Activated naive CD8-positive, alpha-beta T cell treated with anti-CD3 and anti-CD28 coated beads, Interleukin-2, amount 10 ng/mL, durations not matched to agents 7 days and 5 days (primary cell): ENCODE results near the gene OTC. TPM values are rescaled to one million over a fixed set of nuclear protein-coding genes. Genes with fewer than 3 reads are reported as not detected.

Experiments
- ATAC-seq: fragments of 150-1000 bp; cut with Tn5 transposase; one replicate; pipeline ENCODE4 v1.10.0; 2021; ENCODE audit warnings: low read depth, moderate library complexity
- POLR2A ChIA-PET: fragments of 350-600 bp; sonication (Branson Sonifier 250); formaldehyde crosslinking; loops from one replicate; lab custom pipeline; 2021; ENCODE audit warnings: antibody characterized with exemption; lab: Charles Lee
- DNase-seq: peaks from one replicate; pipeline ENCODE4 v3.0.0; 2021
- H3K27ac Mint-ChIP-seq: one replicate; pipeline ENCODE4 v1.8.0; 2022; ENCODE audit warnings: mild to moderate bottlenecking, mixed read lengths
- H3K27me3 Mint-ChIP-seq: one replicate; pipeline ENCODE4 v1.8.0; 2022; ENCODE audit warnings: mild to moderate bottlenecking, moderate library complexity, mixed read lengths
- H3K36me3 Mint-ChIP-seq: one replicate; pipeline ENCODE4 v1.8.0; 2021; ENCODE audit warnings: mild to moderate bottlenecking, mixed read lengths
- H3K4me1 Mint-ChIP-seq: one replicate; pipeline ENCODE4 v1.8.0; 2021; ENCODE audit warnings: mixed read lengths
- H3K4me3 Mint-ChIP-seq: one replicate; pipeline ENCODE4 v1.8.0; 2022; ENCODE audit warnings: mild to moderate bottlenecking, moderate library complexity, mixed read lengths
- H3K9me3 Mint-ChIP-seq: one replicate; pipeline ENCODE4 v1.8.0; 2021; ENCODE audit warnings: mixed read lengths
- total RNA-seq, 2 experiments: library from RNA; stranded (reverse); gene quantifications; one replicate each; pipeline ENCODE4 v1.2.3, GENCODE V29; 2021

OTC gene
- total RNA-seq, 2 experiments from 2014 or later: not detected

DNA sequence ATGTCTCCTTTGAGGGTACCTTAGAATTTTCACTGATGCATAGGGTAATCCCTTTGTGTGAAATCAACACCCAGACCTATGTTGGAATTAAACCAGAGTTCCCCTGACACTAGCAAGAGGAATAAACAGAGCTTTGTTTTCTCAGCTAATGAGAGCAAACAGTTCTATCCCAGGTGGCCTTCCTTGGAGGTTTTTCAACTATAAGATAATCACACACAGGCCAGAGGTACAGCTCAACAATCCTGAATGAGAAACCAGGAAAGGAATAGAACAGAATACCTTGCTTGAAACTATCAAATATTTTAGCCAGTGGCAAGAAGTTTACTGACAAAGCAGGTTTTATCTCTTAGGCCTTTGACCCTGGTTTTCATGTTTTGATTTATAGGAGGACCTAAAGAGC lies 100.2 kb downstream of the OTC start:
- POLR2A ChIA-PET: no interaction called here
- Mint-ChIP-seq H3K36me3 (no peaks in the 10 kb centered on the region), H3K9me3 (no peaks in the 10 kb centered on the region), H3K4me3 (no peak overlapping the region), H3K27ac (no peak overlapping the region), H3K27me3 (peaks cover 5% of the 10 kb centered on the region), H3K4me1 (no peaks in the 10 kb centered on the region)
- no peak for ATAC-seq
- DNase-seq: no peak

DNA sequence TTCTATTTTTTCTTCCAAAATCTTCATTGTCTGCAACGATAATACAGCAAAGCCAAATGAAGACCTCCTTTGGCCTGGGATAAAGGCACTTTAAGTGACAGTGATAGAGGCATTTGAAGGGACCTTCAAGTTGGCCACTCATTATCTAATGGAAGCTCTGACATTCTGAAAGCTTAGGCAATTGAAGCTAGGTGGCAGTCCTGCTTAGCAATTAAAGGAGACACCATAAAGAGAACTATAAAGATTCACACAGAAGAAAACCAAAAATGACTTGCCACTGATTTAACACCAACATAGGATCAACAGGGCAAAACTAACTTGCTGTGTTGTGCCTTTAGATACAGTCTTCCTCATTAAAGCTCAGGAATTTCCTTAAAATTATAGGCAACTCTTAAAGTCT lies 105.7 kb downstream of the OTC start:
- peaks cover 2% of the 10 kb centered on the region for H3K27me3 Mint-ChIP-seq
- H3K9me3 Mint-ChIP-seq: no peaks in the 10 kb centered on the region
- H3K27ac Mint-ChIP-seq: no peak overlapping the region
- H3K4me3 Mint-ChIP-seq: no peak overlapping the region
- ATAC-seq (no peak), DNase-seq (no peak)
- H3K36me3 Mint-ChIP-seq: no peaks in the 10 kb centered on the region
- POLR2A ChIA-PET: no interaction called here
- no peaks in the 10 kb centered on the region for H3K4me1 Mint-ChIP-seq

DNA sequence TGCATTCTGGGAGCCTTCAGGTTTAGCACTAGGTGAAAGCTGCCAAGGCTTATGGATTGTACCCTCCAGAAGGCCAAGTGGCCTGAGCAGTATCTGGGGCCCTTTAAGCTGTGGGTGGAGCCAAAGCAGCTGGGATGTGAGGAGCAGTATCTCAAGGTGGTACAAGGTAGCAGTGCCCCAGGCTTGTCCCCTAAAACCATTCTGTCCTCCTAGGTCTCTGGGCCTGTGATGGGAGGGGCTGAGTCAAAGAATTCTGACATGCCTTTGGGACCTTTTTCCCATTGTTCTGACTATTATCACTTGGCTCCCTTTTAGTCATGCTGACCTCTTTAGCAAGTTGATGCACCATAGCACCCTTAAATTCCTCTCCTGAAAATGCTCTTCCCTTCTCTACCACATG lies 109.9 kb downstream of the OTC start:
- no peak overlapping the region for H3K27ac Mint-ChIP-seq
- ATAC-seq (no peak), DNase-seq (no peak)
- POLR2A ChIA-PET: no interaction called here
- H3K9me3 Mint-ChIP-seq: no peaks in the 10 kb centered on the region
- no peaks in the 10 kb centered on the region for H3K4me1 Mint-ChIP-seq
- H3K36me3 Mint-ChIP-seq: no peaks in the 10 kb centered on the region
- no peak overlapping the region for H3K4me3 Mint-ChIP-seq
- H3K27me3 Mint-ChIP-seq: peaks cover 3% of the 10 kb centered on the region

- ATAC-seq (no peak), DNase-seq (no peak)
- H3K27me3 Mint-ChIP-seq: peaks cover 1% of the 10 kb centered on the region
- no peaks in the 10 kb centered on the region for H3K4me1 Mint-ChIP-seq
- POLR2A ChIA-PET: no interaction called here
- H3K27ac Mint-ChIP-seq: no peak overlapping the region
- H3K9me3 Mint-ChIP-seq: no peaks in the 10 kb centered on the region
- no peak overlapping the region for H3K4me3 Mint-ChIP-seq
- no peaks in the 10 kb centered on the region for H3K36me3 Mint-ChIP-seq
Measured at GRCh38 chrX:38465686-38466085, 113.3 kb downstream of the OTC start.

- DNase-seq: no peak
- Mint-ChIP-seq H3K27me3 (peaks cover 1% of the 10 kb centered on the region), H3K4me1 (no peaks in the 10 kb centered on the region), H3K36me3 (no peaks in the 10 kb centered on the region), H3K4me3 (no peak overlapping the region), H3K9me3 (no peaks in the 10 kb centered on the region), H3K27ac (no peak overlapping the region)
- POLR2A ChIA-PET: no interaction called here
- ATAC-seq: no peak
Measured at GRCh38 chrX:38468563-38469157, 116.3 kb downstream of the OTC start.

Other genes with a start within 250 kb of the OTC start
- 1 to 10 TPM; 3.3 to 3.5 TPM for gene SRPX, start 131.7 kb upstream of the OTC start, total RNA-seq
- gene RPGR, start 25.1 kb upstream of the OTC start, total RNA-seq: 1 to 10 TPM; 7.8 to 7.9 TPM
- gene TSPAN7, start 208.9 kb downstream of the OTC start, total RNA-seq: not detected